Fibroblast of skin of left biceps (primary cell): ENCODE results near the gene MRPS23.
A peak's percentile ranks its signal among the peaks of the same experiment; 100 is the strongest.

Source experiments
- DNase-seq, 2 experiments: peaks; one replicate each; pipeline ENCODE4 v3.0.0-alpha.2; 2013; ENCODE audit warnings: low read depth in 2 of 2

The MRPS23 gene

DNA sequence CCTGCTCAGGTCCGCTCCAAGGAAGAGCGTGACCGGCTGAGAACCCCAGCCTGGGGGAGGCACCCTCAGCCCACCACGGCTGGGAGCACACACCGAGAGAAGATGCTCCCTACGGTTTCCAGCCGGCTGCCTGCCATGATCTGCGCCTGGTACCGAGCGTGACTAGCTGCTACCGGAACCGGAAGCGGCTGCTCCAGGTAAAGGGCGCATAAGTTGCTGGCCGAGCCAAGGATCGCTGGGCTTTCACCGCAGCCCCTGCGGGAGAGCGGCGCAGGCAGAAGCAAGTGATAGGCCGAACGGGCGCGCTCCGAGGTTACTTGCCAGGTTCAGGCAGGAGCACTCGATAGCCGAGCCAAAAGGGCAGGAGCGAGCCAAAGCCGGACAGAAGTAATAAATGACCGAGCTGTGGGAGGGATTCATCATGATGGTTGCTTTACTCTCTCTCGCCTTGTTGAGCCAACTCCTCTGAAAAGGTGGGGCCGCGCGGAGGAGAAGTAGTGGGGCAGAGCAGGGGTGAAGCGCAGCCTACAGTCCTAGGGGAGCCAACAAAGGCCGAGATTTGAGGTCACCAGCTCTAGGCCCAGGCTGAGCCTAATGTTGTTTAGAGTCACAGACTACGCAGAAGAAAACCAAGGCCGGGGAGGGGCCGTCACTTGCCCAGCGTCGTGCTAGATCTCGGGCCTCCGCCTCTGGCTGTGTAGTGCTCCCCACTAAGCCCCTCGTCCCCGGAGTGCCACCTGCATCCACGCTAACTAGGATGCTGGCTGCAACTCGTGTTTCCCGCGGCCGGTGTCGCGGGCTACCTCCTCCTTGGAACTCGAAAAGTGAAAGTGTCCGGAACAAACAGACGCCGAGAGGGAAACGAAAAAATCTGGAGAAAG lies at the start of gene MRPS23:
TSS of gene MRPS23 (minus strand) at position 171 of the 881 bp plus-strand sequence. CDS start at position 137, 34 bp downstream.
- DNase-seq = peak; percentile 93 to 94

DNA sequence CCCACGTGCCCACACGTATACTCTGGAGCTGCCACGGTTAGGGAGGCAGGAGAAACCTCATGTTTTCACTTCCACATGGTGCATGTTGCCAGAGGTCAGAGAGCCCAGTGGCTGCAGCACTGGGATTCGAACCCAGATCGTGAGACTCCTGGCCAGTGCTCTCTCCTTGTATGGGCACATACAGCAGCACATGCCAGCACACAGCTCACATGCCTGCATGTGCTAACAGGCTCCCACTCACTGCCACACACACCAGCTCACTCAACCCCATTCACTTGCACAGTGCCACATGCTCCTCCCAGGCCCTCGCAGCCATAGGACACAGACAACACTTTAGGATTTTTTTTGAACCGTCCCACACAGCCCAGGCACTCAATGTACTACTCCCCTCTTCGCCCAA lies 49.5 kb upstream of the MRPS23 start:
- DNase-seq = no peak

DNA sequence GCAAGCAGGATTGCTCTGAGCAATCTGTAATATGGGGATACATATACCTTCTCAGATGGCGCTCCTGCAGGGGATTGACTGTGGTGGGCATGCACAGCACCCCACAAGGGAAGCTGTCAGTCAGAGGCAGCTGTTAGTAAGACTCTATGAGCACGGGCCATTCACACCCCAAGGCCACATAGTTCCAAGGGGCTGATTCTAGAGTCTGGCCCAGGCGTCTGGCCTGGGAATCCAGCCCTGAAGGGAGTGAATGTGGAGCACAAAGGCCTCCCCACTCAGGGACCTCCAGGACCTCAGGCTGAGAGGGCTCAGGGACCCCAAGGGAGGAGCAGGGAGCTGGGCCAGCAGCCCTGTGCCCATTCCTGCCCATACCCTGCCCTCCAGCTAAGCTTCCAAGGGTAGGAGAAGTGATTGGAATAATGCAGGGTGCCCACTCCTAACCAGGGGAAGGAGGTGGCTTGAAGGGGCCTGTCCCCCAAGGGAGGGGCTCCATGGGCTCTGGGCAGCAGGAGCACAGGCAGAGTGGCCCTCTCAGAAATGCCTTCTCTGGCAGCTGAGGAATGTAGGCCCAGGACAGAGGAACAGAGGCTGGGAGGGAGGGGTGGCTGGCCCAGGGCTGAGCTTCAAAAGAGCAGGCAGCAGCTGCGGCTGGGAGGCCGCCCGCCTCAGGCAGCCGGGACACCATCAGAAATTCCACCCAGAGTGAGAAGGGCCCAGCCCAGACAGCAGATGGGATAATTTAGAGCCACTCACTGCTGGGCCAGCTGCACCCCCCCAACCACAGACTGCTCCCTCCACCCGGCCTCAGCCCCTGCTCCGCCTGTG lies 48.9 kb upstream of the MRPS23 start:
- peak in 1 of 2 experiments; percentile 37 for DNase-seq

DNA sequence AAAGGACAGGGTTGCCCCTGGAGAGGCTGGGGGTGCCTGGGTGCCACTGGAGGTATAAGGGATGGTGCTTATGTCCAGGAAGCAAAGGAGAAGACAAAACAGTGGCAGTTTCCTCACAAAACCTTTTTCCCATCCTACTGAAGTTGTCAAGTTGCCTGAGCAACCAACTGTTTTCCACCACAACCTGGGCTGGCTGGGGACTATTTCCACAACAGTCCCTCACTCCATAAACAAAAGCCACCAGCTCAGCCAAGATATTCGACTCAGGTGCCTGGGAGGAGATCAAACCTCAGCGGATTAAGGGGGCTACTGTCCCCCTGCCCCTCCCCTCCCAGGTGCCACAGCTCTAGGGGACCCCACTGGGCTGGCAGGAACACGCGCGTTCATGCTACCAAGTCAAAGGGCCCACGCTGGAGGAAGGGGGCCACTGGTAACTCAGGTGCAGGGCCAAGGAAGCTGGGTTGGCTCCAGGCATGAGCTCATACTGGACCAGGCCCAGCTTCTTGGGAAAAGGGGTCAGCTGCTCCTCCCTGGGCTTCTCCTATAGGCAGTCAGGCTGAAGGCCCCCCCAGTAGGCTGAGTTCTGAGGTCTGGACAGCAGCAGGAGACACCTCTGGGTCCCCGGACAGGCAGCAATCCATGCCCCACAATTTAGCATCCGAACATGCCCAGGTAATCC lies 45.7 kb upstream of the MRPS23 start:
- no peak for DNase-seq

DNA sequence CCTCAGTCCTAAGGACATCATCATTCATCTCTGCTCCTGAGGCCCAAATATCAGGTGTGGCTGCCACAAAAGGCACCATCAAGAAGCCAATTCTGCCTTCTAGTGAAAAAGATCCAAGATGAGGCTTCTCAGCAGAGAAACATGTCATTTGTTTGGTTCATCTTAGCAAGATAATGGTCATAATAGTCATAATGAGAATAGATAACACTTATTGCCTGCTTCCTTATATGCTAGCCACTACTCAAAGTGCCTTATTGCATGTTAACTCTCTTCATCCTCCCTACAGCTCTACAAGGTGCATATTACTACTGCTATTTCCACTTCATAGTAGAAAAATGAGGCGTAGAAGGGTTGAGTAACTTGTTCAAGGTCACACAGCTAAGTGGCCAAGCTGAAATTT lies 45.0 kb upstream of the MRPS23 start:
- no peak for DNase-seq

DNA sequence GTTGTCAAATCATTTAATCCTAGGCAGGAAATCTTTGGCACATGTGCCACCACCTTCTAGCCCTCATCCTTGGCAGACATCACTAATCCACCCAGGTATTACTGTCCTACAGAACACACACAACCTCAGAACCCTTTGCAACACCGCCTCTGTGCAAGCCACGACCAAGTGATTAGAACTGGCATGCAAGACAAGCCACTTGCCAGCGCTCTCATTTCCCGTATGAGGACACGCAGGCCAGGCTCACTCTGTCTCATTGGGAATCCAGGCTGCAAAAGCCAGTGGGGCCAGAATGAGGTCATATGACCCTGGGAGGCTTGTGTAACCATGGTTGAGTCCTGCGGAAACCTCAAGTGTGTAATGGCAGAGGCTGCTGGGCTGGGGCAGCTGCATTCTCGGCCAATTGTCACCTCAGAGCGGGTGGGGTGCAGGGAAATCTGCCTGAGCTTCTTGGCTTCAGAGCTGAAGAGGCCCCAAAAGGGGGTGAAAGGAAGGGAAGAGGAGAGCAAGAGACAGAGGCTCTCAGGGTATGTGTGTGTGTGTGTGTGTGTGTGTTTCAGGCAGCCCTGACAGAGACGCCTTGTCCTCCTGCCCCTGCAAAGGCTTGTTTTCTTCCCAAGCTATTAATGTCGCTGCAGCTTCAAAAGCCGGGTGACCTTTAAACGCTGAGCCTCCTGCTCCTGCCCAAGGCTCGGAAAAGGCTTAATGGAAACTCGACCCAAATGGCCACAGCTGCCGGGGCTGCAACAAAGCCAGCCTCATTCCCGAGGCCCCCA lies 43.2 kb upstream of the MRPS23 start:
- peak; percentile 86 to 87 for DNase-seq

DNA sequence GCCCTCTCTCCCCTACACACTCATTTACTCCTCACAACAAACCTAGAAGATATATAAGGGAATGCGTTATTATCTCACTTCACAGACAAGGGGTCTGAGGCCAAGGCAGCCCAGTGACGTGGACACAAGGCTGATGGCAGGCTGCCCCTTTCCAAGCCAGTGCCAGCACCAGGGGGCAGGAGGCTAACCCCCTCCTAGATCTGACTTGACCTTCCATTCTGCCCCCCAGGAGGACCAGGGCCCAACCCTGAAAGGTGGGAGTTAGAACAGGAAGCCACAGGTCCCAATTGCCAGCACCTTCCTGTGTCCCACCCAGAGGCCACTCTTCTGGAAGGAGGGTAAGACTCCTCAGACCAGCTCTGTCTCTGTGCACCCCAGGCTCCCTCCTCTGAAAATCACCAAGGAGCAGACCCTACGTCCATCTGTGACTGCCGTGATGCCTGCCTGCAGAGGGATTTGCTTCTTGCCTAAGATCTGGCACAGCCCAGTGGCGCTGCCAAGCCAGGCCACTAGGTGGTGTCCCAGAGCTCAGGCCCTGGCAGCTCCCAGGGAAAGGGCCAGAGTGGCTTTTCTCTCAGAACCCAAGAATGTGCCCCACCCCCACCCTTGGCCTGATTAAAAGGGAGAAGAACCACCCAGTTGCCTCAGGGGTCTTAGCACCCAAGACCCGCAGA lies 42.4 kb upstream of the MRPS23 start:
- peak; percentile 61 to 62 for DNase-seq

DNA sequence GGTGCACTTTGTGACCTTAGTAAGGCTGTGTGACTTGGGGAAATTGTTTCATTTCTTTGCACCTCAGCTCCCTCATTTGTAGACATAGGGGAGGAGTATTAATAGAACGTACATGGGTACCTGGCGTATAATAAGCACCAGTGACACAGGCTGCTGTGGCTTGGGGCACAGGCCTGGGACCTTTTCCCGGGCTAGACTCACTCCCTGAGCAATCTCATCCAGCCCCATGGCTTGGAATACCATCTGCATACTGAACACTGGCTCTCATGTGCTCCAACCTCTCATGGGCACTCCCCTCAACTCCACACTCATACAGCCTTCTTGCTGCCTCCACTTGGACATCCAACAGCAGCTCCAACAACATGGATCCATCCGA lies 41.0 kb upstream of the MRPS23 start:
- no peak for DNase-seq

DNA sequence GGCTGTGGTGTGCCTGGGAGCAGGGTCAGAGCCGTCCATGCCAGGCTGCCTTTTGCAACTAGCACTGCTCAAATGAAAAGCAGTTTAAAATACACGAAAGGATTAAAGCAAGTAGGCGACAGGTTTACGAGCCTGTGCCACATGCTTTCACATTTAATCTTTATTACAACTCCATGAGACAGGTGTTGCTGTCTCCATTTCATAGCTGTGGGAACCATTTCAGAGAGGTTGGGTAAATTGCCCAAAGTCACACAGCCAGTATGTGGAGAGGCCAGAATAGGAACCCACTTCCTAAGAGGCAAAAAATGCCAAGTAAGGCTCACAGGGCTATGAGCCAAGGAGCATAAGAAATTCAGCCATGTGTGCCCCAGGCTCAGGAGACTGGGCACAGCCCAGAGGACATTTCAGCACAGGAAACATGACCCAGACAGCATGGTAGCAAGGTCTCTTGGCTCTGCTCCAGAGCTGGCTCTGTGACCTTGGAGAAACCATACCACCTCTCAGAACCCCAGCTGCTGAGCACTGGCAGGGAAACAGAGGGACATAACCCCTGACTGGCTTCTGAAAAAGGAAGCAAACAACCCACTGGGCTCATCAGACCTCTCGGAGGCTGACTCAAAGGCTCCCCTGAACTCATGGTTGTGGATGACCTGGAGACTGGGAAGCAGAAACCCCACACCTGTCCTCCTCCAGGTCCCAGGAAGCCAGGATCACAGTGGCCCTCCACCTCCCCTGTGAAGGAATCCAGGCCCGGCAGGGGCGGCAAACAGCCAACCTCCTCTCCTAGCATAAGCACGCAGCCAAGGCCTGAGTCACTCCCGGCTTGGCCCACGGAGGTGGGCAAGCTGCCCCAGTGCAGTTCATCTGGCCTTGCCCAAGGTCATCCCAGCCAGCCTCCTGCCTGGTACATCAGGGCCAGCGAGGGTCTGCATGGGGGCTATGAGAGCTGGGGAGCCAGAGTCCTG lies 40.3 kb upstream of the MRPS23 start:
- no peak for DNase-seq

DNA sequence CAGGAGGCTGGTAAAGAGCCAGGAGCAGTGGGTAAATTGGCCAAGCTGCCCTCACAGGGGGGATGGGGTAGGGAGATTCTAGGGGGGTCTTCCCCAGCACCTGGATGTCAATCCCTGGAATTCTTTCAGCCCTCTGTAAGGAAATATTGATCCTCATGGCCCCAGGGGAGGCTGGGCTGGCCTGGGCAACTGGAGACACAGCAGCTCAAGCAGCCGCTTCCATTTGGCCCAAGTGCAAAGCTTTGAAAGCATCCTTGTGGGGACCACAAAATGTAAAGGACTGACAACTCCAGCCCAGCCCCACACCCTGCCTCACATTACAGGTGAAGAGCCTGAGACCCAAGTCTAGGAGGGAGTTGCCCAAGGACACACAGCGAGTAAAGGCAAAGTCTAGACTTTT lies 39.4 kb upstream of the MRPS23 start:
- no peak for DNase-seq

DNA sequence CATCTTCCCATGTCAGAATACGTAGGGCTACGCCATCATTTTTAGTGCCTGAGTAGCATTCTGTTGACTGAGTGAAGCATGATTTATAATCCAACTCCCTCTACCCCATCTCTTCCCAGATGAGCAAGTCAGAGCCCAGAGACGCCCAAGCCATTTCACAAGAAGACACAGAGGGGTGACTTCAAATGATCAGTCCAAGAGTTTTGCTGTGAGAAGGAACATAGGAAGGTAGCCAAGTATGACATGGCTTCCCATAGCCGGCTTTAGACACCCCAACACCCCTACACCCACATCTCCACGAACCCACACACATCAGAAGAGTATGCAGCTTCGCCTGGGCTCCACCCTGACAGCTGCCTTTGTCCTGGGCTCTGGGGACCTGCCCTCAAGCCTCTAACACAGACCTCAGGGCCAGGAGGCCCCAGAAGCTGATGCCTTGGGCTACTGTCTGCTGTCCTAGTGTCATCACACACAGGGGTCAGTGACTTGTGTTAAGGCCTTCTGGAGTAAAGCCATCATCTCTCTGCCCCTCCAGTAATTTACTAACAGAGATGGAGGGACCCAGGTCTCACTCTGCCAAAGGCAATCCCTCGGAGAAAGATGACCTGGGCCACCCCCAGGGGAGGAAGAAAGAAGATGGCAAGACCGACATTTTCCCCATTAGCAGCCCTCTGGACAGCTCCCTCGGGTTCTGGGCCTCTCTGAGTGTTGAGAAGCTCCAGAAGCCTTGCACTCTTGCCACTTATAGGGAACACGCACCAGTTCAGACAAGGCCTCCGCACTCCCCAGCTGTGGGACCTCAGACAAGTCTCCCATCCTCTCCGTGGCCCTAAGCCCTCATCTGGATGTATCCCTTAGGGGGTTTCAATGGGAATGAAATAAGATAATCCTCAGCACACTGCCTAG lies 38.7 kb upstream of the MRPS23 start:
- DNase-seq = no peak

DNA sequence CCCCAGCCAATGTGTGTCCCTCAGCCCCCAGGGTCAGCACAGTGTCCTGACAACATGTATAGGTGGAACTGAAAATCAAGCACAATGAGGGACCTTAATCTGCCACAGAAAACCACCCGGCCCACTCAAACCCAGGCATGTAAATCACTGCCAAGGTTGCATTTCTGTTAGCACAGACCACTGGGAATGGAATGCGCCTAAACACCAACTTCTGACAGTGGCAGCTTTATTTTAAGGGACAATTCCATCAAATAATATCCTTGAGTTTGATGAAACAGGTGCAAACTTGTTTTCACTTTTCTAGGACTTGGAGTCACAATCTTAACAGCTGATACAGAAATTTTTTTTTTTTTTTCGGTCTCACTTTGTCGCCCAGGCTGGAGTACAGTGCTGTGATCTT lies 37.3 kb upstream of the MRPS23 start:
- DNase-seq = no peak

DNA sequence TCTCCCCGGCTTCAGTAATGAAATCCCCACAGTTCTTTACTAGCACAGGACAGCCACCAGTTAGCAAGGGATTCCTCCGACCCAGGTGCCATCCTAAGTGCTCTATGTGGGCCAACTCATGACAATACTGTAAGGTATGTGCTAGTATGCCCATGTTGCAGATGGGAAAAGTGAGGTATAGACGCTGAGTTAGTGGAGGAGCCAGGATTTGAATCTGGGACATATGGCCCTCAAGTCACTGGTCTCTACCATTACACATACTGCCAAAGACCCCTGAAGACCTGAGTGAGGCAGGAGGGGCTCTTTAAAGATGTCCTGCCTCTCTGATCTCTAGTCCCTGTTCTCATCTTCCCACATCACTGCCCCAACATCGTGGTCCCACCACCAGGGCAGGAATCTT lies 36.2 kb upstream of the MRPS23 start:
- no peak for DNase-seq

DNA sequence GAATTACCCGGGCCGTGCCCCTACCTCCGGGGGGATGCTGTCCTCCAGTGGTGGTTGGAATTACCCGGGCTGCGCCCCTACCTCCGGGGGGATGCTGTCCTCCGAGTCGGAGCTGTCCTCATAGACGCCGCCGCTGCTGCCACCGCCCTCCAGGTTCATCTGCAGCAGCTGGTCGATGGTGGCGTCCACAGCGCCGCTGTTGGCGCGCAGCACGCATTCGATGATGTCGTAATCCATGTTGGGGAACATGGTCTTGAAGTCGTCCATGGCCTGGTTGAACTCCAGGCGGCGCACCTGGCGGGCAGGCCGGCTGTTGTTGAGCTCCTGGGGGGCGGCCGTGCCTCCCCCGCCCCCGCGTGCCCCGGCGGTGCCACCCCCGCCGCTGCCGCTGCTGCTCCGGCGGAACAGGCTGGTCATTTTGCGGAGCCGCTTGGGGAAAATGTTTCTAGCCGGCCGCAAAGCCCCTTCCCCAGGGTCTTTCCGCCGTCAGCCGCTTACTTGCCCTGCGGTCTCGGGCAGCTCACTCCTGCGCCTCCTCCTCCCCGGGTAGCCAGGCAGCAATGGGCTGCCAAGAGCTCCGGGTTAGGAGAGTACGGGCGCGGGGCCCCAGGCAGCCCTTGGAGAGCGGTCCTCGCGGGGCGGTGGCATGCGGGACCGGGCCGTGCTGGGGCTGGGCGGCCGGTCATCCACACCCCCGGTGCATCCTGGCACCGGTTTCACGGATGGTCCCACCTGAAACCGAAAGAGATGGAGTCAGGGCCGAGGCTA lies 35.5 kb upstream of the MRPS23 start:
- no peak for DNase-seq

DNA sequence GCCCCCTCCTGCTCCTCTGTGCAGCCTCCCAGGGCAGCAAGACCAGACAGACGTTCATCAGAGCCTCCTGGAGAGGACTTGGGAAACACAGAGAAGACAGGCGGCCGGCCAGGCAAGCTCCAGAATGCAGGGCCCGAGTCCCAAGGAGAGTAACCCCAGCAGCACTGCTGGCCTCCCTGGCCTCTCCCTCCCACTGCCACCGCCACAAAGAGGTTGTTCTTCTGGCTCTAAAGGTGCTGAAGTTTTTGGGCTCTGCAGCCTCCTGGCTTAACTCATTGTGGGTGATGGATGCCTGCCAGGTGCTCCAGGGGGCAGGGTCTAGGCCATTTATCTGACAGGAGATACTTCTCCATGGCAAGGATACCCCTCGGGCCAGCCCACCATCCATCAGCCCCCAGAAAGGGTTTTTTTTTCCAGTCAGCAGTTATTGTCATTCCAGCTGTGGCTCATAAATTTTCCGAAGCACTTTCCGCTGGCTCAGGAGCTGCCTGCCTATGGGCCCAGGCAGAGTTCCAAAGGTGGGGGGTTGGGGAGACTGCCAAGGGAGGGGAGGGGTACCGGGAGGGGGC lies 32.0 kb upstream of the MRPS23 start:
- no peak for DNase-seq

DNA sequence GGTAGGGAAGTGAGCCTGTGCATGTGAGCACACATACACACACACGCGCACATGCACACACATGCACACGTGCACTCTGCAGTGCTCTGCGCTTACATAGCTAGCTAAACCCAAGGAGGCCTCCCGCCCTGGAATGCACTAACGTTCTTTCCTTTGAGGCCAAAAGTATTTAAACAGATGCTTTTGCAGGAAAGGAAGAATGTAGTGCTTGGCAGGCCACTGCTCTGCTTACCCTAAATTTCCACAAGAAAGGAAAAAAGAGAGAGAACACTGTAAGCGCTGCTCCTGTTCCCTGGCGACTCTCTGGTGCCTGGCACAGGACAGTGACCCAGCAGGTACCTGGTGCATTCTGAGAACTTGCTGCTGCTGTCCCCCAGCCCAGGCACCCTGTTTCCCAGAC lies 31.3 kb upstream of the MRPS23 start:
- DNase-seq = peak; percentile 89

DNA sequence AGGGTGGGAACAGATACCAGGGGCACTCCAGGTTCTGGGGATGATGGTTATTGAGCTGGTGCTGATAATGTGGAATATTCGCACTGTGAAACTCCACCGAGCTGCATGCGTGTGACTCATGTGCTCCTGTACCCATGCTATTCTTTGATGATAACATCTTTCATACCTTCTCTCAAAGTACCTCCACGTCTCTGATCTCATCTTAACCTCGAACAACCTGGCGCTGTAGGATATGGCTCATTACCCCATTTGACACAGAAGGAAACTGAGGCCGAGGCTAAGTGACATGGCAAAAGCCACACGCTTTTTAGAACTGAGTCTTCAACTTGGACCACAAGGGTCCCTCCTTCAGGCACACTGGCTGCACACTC lies 30.2 kb upstream of the MRPS23 start:
- no peak for DNase-seq
